ENCODE data around the gene ABCF2.

DNA sequence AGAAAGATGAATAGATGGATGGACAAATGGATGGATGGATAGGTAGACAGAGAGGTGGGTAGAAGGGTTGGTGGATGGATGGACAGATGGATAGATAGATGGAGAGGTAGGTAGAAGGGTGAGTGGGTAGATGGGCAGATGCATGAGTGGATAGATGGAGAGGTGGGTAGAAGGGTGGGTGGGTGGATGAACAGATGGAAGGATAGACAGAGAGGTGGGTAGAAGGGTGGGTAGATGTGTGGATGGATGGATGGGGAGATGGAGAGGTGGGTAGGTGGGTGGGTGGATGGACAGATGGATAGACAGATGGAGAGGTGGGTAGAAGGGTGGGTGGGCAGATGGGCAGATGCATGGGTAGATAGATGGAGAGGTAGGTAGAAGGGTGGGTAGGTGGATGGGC is 29.1 kb downstream of the ABCF2 start:
- TF ChIP-seq EP300 (IDR thresholded peaks at IDR 0.05) (no peak), POLR2A (IDR thresholded peaks at IDR 0.05) (no peak), POLR2AphosphoS5 (IDR thresholded peaks at IDR 0.05) (no peak)
- TF ChIP-seq, protein P1, sequence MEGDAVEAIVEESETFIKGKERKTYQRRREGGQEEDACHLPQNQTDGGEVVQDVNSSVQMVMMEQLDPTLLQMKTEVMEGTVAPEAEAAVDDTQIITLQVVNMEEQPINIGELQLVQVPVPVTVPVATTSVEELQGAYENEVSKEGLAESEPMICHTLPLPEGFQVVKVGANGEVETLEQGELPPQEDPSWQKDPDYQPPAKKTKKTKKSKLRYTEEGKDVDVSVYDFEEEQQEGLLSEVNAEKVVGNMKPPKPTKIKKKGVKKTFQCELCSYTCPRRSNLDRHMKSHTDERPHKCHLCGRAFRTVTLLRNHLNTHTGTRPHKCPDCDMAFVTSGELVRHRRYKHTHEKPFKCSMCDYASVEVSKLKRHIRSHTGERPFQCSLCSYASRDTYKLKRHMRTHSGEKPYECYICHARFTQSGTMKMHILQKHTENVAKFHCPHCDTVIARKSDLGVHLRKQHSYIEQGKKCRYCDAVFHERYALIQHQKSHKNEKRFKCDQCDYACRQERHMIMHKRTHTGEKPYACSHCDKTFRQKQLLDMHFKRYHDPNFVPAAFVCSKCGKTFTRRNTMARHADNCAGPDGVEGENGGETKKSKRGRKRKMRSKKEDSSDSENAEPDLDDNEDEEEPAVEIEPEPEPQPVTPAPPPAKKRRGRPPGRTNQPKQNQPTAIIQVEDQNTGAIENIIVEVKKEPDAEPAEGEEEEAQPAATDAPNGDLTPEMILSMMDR (IDR thresholded peaks at IDR 0.05), result no peak

All from gastroesophageal sphincter (tissue), 3 donors.